Loucy (cell line): ENCODE measurements around the gene TGFB2.

Source experiments
- EZH2phosphoT487 ChIP-seq: fragments of 200-600 bp; IDR thresholded peaks from 2 replicates; pipeline ENCODE4 v1.6.1; 2018; ENCODE audit warnings: antibody characterized with exemption, mild to moderate bottlenecking, moderate library complexity, borderline replicate concordance
- TF ChIP-seq, protein P1 (sequence below): fragments of 200-600 bp; sonication (generic); conservative IDR thresholded peaks from 2 replicates; pipeline ENCODE4 v1.5.1; 2014; ENCODE audit warnings: mild to moderate bottlenecking, antibody characterized with exemption, low read length

DNA sequence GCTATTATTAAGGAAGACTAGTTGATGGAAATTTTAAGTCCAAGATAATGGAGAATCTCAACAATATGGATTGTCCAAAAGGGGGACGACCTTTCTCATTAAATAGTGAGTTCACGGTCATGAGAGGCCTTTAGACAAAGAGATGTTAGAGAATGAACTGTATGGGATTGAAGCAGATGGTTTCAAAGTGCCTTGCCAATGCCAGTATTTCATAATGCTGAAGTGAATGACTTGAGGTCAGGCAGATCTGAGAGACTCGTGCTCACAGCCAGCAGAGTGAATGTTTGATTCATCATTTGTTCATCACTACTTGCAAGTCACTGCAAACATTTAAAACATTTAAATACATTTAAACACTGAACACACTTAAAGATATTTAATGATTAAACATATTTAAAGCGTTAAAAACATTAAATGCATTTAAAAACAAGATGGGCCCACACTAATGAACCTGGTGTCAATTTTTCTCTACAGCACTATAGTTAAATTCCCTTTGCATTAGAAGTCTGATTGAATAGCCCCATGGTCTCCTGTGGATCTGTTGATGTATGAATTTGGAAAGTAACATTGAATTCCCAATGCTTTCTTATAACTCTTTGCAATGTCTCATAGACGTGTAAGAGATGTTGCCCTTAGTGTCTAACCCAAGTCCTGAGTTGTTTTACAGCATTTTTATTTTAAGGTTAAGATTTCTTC lies 80.7 kb downstream of the TGFB2 start:
- TF ChIP-seq, protein P1, sequence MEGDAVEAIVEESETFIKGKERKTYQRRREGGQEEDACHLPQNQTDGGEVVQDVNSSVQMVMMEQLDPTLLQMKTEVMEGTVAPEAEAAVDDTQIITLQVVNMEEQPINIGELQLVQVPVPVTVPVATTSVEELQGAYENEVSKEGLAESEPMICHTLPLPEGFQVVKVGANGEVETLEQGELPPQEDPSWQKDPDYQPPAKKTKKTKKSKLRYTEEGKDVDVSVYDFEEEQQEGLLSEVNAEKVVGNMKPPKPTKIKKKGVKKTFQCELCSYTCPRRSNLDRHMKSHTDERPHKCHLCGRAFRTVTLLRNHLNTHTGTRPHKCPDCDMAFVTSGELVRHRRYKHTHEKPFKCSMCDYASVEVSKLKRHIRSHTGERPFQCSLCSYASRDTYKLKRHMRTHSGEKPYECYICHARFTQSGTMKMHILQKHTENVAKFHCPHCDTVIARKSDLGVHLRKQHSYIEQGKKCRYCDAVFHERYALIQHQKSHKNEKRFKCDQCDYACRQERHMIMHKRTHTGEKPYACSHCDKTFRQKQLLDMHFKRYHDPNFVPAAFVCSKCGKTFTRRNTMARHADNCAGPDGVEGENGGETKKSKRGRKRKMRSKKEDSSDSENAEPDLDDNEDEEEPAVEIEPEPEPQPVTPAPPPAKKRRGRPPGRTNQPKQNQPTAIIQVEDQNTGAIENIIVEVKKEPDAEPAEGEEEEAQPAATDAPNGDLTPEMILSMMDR: no peak
- TF ChIP-seq EZH2phosphoT487: no peak
